GM23338 (cell line): ENCODE measurements around the gene H1-8. TPM values are rescaled to one million over a fixed set of nuclear protein-coding genes. Genes with fewer than 3 reads are reported as not detected.

Experiments
- ATAC-seq: fragments of 200-7000 bp; cut with Tn5 transposase; 3 replicates; pipeline ENCODE4 v1.9.1; 2020
- DNase-seq: peaks from one replicate; pipeline ENCODE4 v3.0.0-alpha.2; 2015; ENCODE audit warnings: low spot score
- H2AFZ ChIP-seq: fragments of 200-600 bp; sonication (generic); 2 replicates; pipeline ENCODE4 v1.8.0; 2016; ENCODE audit warnings: antibody characterized with exemption, mild to moderate bottlenecking, moderate library complexity
- H3F3A ChIP-seq: fragments of 200-600 bp; sonication (generic); replicated peaks from 2 replicates; pipeline ENCODE4 v1.8.0; 2017; ENCODE audit warnings: antibody characterized with exemption, mixed run types, low read depth
- H3K27ac ChIP-seq: fragments of 200-600 bp; sonication (generic); 2 replicates; pipeline ENCODE4 v1.6.1; 2016; ENCODE audit warnings: low read depth
- H3K27me3 ChIP-seq: fragments of 200-600 bp; sonication (generic); 2 replicates; pipeline ENCODE4 v1.8.0; 2016; ENCODE audit warnings: mild to moderate bottlenecking, mixed run types, moderate library complexity; ENCODE audit not compliant: insufficient read depth
- H3K36me3 ChIP-seq: fragments of 200-600 bp; sonication (generic); 2 replicates; pipeline ENCODE4 v1.8.0; 2016; ENCODE audit warnings: mild to moderate bottlenecking; ENCODE audit not compliant: insufficient read depth
- H3K4me1 ChIP-seq: fragments of 200-600 bp; sonication (generic); 2 replicates; pipeline ENCODE4 v1.8.0; 2016; ENCODE audit warnings: mild to moderate bottlenecking, moderate library complexity; ENCODE audit not compliant: insufficient read depth
- H3K4me2 ChIP-seq: fragments of 200-600 bp; sonication (generic); 2 replicates; pipeline ENCODE4 v1.7.1; 2017; ENCODE audit warnings: mixed run types
- H3K4me3 ChIP-seq: fragments of 200-600 bp; sonication (generic); 2 replicates; pipeline ENCODE4 v1.6.1; 2016; ENCODE audit warnings: mixed run types
- H3K79me2 ChIP-seq: fragments of 200-600 bp; sonication (generic); replicated peaks from 2 replicates; pipeline ENCODE4 v1.8.0; 2017; ENCODE audit warnings: mild to moderate bottlenecking; ENCODE audit not compliant: insufficient read depth
- H3K9me2 ChIP-seq: fragments of 200-600 bp; sonication (generic); 2 replicates; pipeline ENCODE4 v1.8.0; 2017; ENCODE audit not compliant: insufficient read depth
- H4K20me1 ChIP-seq: fragments of 200-600 bp; sonication (generic); replicated peaks from 2 replicates; pipeline ENCODE4 v1.8.0; 2017; ENCODE audit warnings: mild to moderate bottlenecking; ENCODE audit not compliant: insufficient read depth
- H3K27ac Mint-ChIP-seq: 2 replicates; pipeline ENCODE4 v1.8.0; 2020; ENCODE audit warnings: inconsistent platforms, mild to moderate bottlenecking, moderate library complexity, mixed read lengths
- H3K27me3 Mint-ChIP-seq: 3 replicates; pipeline ENCODE4 v1.8.0; 2022; ENCODE audit warnings: low read depth, mild to moderate bottlenecking, moderate library complexity, mixed read lengths, inconsistent platforms; ENCODE audit not compliant: insufficient read depth, poor library complexity
- H3K36me3 Mint-ChIP-seq: 3 replicates; pipeline ENCODE4 v1.8.0; 2021; ENCODE audit warnings: low read depth, mild to moderate bottlenecking, inconsistent platforms, moderate library complexity, mixed read lengths
- H3K4me1 Mint-ChIP-seq: 3 replicates; pipeline ENCODE4 v1.8.0; 2020; ENCODE audit warnings: mild to moderate bottlenecking, inconsistent platforms, mixed read lengths
- H3K4me3 Mint-ChIP-seq: 3 replicates; pipeline ENCODE4 v1.8.0; 2021; ENCODE audit warnings: moderate library complexity, mild to moderate bottlenecking, inconsistent platforms, mixed read lengths
- H3K9me3 Mint-ChIP-seq: 3 replicates; pipeline ENCODE4 v1.8.0; 2020; ENCODE audit warnings: moderate library complexity, mild to moderate bottlenecking, inconsistent platforms, mixed read lengths
- CREB1 ChIP-seq: fragments of 250-450 bp; sonication (Bioruptor Pico); IDR thresholded peaks from 2 replicates; pipeline ENCODE4 v1.5.0; 2020; ENCODE audit warnings: low read depth, mild to moderate bottlenecking, moderate library complexity
- CTCF ChIP-seq, 2 experiments: fragments of 200-600 bp in 1 of 2; sonication (generic) in 1 of 2; conservative IDR thresholded peaks; 2 replicates each; pipeline versions ENCODE4 v1.5.1 to v1.6.1; 2016 to 2017; ENCODE audit warnings: antibody characterized with exemption in 2 of 2, low read depth in 2 of 2, mild to moderate bottlenecking in 2 of 2, moderate library complexity in 1 of 2
- ETS1 ChIP-seq: IDR thresholded peaks from 2 replicates; pipeline ENCODE4 v1.6.1; 2016; ENCODE audit warnings: antibody characterized with exemption
- EZH2 ChIP-seq: fragments of 200-600 bp; sonication (generic); IDR thresholded peaks from one replicate; pipeline ENCODE4 v1.8.0; 2017; ENCODE audit warnings: antibody characterized with exemption, mild to moderate bottlenecking, low read depth; ENCODE audit not compliant: unreplicated experiment
- JUNB ChIP-seq: IDR thresholded peaks from one replicate; pipeline ENCODE4 v1.6.1; 2016; ENCODE audit warnings: antibody characterized with exemption; ENCODE audit not compliant: unreplicated experiment
- NANOG ChIP-seq: IDR thresholded peaks from 2 replicates; pipeline ENCODE4 v1.6.1; 2016; ENCODE audit warnings: antibody characterized with exemption, borderline replicate concordance
- POLR2AphosphoS5 ChIP-seq: IDR thresholded peaks from 2 replicates; pipeline ENCODE4 v1.6.1; 2016; ENCODE audit warnings: antibody characterized with exemption, low read depth
- REST ChIP-seq: IDR thresholded peaks from one replicate; pipeline ENCODE4 v1.6.1; 2018; ENCODE audit warnings: antibody characterized with exemption; ENCODE audit not compliant: unreplicated experiment
- STAT1 ChIP-seq: IDR thresholded peaks from one replicate; pipeline ENCODE4 v1.6.1; 2016; ENCODE audit warnings: antibody characterized with exemption; ENCODE audit not compliant: unreplicated experiment
- ZNF114 ChIP-seq: fragments of 250-450 bp; sonication (Bioruptor Pico); IDR thresholded peaks from 2 replicates; pipeline ENCODE4 v1.5.0; 2020; ENCODE audit warnings: mild to moderate bottlenecking, moderate library complexity
- ZNF331 ChIP-seq: fragments of 250-450 bp; sonication (Bioruptor Pico); IDR thresholded peaks from 2 replicates; pipeline ENCODE4 v1.5.0; 2020; ENCODE audit warnings: low read depth, mild to moderate bottlenecking, moderate library complexity
- ZNF462 ChIP-seq: fragments of 250-450 bp; sonication (Bioruptor Pico); IDR thresholded peaks from 2 replicates; pipeline ENCODE4 v1.5.0; 2020; ENCODE audit warnings: mild to moderate bottlenecking, moderate library complexity
- long read RNA-seq: library from polyadenylated mRNA; unstranded; transcript quantifications from one replicate; pipeline ENCODE4 v2.0.0, GENCODE V29; 2020; ENCODE audit not compliant: unreplicated experiment
- polyA plus RNA-seq: library from polyadenylated mRNA; unstranded; fragments of >200 nt; fragmentation: Nextera tagmentation; extraction: Ambion mirVana; gene quantifications from 2 replicates; pipeline ENCODE4 v1.2.1, GENCODE V29; 2016
- total RNA-seq: library from RNA; depleted of rRNA; stranded (reverse); fragments of >200 nt; shearing (Covaris generic); gene quantifications from 2 replicates; pipeline ENCODE4 v1.2.3, GENCODE V29; 2014; rRNA removed

H1-8 gene
- total RNA-seq (not detected in 2 replicates), polyA plus RNA-seq (not detected in 2 replicates)
- long read RNA-seq: 0 reads

- Mint-ChIP-seq H3K27me3 (peaks cover 10% of the 10 kb centered on the region), H3K4me1 (peaks cover 20% of the 10 kb centered on the region), H3K4me3 (no peak within 1 kb of the TSS; the same call in 2 of the 3 replicates), H3K9me3 (no peaks in the 10 kb centered on the region), H3K27ac (no peak within 1 kb of the TSS), H3K36me3 (no peaks in the 10 kb centered on the region)
- Histone ChIP-seq H3F3A (no peaks in the 10 kb centered on the region), H3K4me1 (0 out of 2 replicates have a peak, but pooled peaks cover 13% of the 10 kb centered on the region), H3K79me2 (no peaks in the 10 kb centered on the region), H3K27ac (no peak within 1 kb of the TSS), H3K4me3 (no peak within 1 kb of the TSS), H3K4me2 (no peak within 1 kb of the TSS), H3K36me3 (no peaks in the 10 kb centered on the region), H3K27me3 (no peaks in the 10 kb centered on the region), H2AFZ (peak within 1 kb of the TSS; percentile 28; the same call in 1 of the 2 replicates), H4K20me1 (no peaks in the 10 kb centered on the region), H3K9me2 (no peaks in the 10 kb centered on the region)
- ATAC-seq (peak; percentile 65), DNase-seq (no peak)
- TF ChIP-seq CREB1 (CRISPR knock-in tag) (no peak), EZH2 (no peak), CTCF (conservative IDR thresholded peaks at IDR 0.05; ENCODE audit: low read depth in 2 of 2) (no peak), JUNB (no peak), ZNF114 (no peak), REST (no peak), NANOG (no peak), ETS1 (no peak), ZNF462 (no peak), STAT1 (no peak), POLR2AphosphoS5 (no peak), ZNF331 (no peak)
These were observed at the start of gene H1-8 for GRCh38 chr3:129543156-129543790. H1-8 (plus strand) TSS chr3:129543175; CDS start chr3:129543219, 44 bp downstream.
